OCI-LY7 (cell line): ENCODE results near the gene MED25. TPM values are rescaled to one million over a fixed set of nuclear protein-coding genes. Genes with fewer than 3 reads are reported as not detected.

ENCODE experiments used
- BruUV-seq: library from RNA; stranded (reverse); fragments of 400-500 nt; replicated peaks from 2 replicates; lab custom pipeline; 2021; lab: Mats Ljungman, UMichigan
- CTCF ChIA-PET: fragments of 300-600 bp; sonication (Branson Sonifier 250); formaldehyde crosslinking; loops from one replicate; lab custom pipeline; 2022; ENCODE audit warnings: antibody characterized with exemption; ENCODE audit not compliant: unreplicated experiment; lab: Charles Lee
- POLR2A ChIA-PET: fragments of 300-600 bp; sonication (Branson Sonifier 250); formaldehyde crosslinking; loops from one replicate; lab custom pipeline; 2022; ENCODE audit warnings: antibody characterized with exemption; lab: Charles Lee
- DNase-seq: peaks from one replicate; pipeline ENCODE4 v3.0.0-alpha.2; 2015; ENCODE audit warnings: low spot score
- H2AFZ ChIP-seq: fragments of 200-600 bp; sonication (generic), shearing (Covaris generic); 2 replicates; pipeline ENCODE4 v1.6.1; 2014; ENCODE audit warnings: mild to moderate bottlenecking, antibody characterized with exemption, low read length, moderate library complexity
- H3K27ac ChIP-seq: fragments of 200-600 bp; sonication (generic); 2 replicates; pipeline ENCODE4 v1.5.1; 2014; ENCODE audit warnings: mixed run types, low read depth, mild to moderate bottlenecking, moderate library complexity, low read length, inconsistent platforms; ENCODE audit not compliant: poor library complexity, severe bottlenecking
- H3K36me3 ChIP-seq: fragments of 200-600 bp; sonication (generic); 2 replicates; pipeline ENCODE4 v1.6.1; 2014; ENCODE audit warnings: mild to moderate bottlenecking, antibody characterized with exemption, low read length, moderate library complexity, mixed read lengths; ENCODE audit not compliant: insufficient read depth
- H3K4me1 ChIP-seq: fragments of 200-600 bp; sonication (generic); 2 replicates; pipeline ENCODE4 v1.5.1; 2014; ENCODE audit warnings: mild to moderate bottlenecking, low read length; ENCODE audit not compliant: insufficient read depth, poor library complexity, severe bottlenecking
- H3K4me2 ChIP-seq: fragments of 200-600 bp; sonication (generic); 2 replicates; pipeline ENCODE4 v1.6.1; 2014; ENCODE audit warnings: mild to moderate bottlenecking, low read length
- H3K4me3 ChIP-seq: fragments of 200-600 bp; sonication (generic); 2 replicates; pipeline ENCODE4 v1.5.1; 2014; ENCODE audit warnings: mild to moderate bottlenecking, low read depth, low read length; ENCODE audit not compliant: poor library complexity, severe bottlenecking
- H3K79me2 ChIP-seq: fragments of 200-600 bp; sonication (generic); 2 replicates; pipeline ENCODE4 v1.6.1; 2016; ENCODE audit warnings: low read depth, mild to moderate bottlenecking, low read length, moderate library complexity, mixed read lengths; ENCODE audit not compliant: insufficient read depth
- H3K9me2 ChIP-seq: fragments of 200-600 bp; sonication (generic); 2 replicates; pipeline ENCODE4 v1.6.1; 2016; ENCODE audit warnings: mild to moderate bottlenecking, low read length, mixed read lengths; ENCODE audit not compliant: insufficient read depth
- H3K9me3 ChIP-seq: fragments of 200-600 bp; sonication (generic); 2 replicates; pipeline ENCODE4 v1.6.1; 2014; ENCODE audit warnings: mild to moderate bottlenecking, mixed run types, low read length, mixed read lengths
- H4K20me1 ChIP-seq: fragments of 200-600 bp; sonication (generic); 2 replicates; pipeline ENCODE4 v1.6.1; 2014; ENCODE audit warnings: mild to moderate bottlenecking, antibody characterized with exemption, low read length, moderate library complexity, mixed read lengths; ENCODE audit not compliant: insufficient read depth
- CTCF ChIP-seq: fragments of 200-600 bp; sonication (generic); conservative IDR thresholded peaks from 2 replicates; pipeline ENCODE4 v1.5.1; 2014; ENCODE audit warnings: mild to moderate bottlenecking, antibody characterized with exemption, low read length, moderate library complexity, mixed read lengths
- EZH2phosphoT487 ChIP-seq: fragments of 200-600 bp; sonication (generic); IDR thresholded peaks from 2 replicates; pipeline ENCODE4 v1.6.1; 2018; ENCODE audit warnings: low read depth, borderline replicate concordance, mild to moderate bottlenecking, mixed run types, antibody characterized with exemption, low read length, moderate library complexity, mixed read lengths
- intact Hi-C: fragments of 100-400 bp; cut with micrococcal nuclease; formaldehyde crosslinking; loops from one replicate; pipeline ENCODE4 v1.10.0; 2022; ENCODE audit not compliant: unreplicated experiment
- total RNA-seq, 2 experiments: library from RNA; depleted of rRNA in 1 of 2; stranded (reverse); fragments of >200 nt in 1 of 2; shearing (Covaris generic) in 1 of 2; gene quantifications; 2 replicates each; pipeline ENCODE4 v1.2.3, GENCODE V29; 2014 to 2022

Gene MED25
- total RNA-seq, 2 experiments from 2014 or later = 85.1 to 111 TPM

GRCh38 chr19:49875177-49875576, 57.1 kb downstream of the MED25 start:
- no peak for DNase-seq
- ChIA-PET CTCF (no interaction called here), POLR2A (interaction anchor here (1.0 kb wide), 1 partner anchor 7 kb away, joined by 3 read pairs; no protein-coding TSS in a partner anchor)
- TF ChIP-seq EZH2phosphoT487 = no peak
- Histone ChIP-seq H4K20me1 (no peaks in the 10 kb centered on the region), H3K4me2 (peak overlapping the region; percentile 93), H3K4me3 (peak overlapping the region; percentile 90), H2AFZ (no peak overlapping the region), H3K79me2 (peaks cover 13% of the 10 kb centered on the region; the same call in 1 of the 2 replicates), H3K9me2 (no peaks in the 10 kb centered on the region), H3K36me3 (peaks cover 13% of the 10 kb centered on the region; the same call in 1 of the 2 replicates), H3K4me1 (peaks cover 37% of the 10 kb centered on the region), H3K27ac (no peak overlapping the region), H3K9me3 (no peaks in the 10 kb centered on the region)
- intact Hi-C loops = loop anchor here (5.0 kb wide), 1 partner anchor 283 kb away; the partner anchor contains the start of gene PRR12
- BruUV-seq = no TSS peak

GRCh38 chr19:49875857-49876421, 57.9 kb downstream of the MED25 start:
- Histone ChIP-seq H3K4me3 (peak overlapping the region; percentile 90), H3K9me3 (no peaks in the 10 kb centered on the region), H3K36me3 (peaks cover 19% of the 10 kb centered on the region; the same call in 1 of the 2 replicates), H3K4me1 (peaks cover 30% of the 10 kb centered on the region), H3K27ac (peak overlapping the region; percentile 80), H3K4me2 (peak overlapping the region; percentile 93), H2AFZ (peak overlapping the region; percentile 60; the same call in 1 of the 2 replicates), H3K79me2 (peaks cover 13% of the 10 kb centered on the region; the same call in 1 of the 2 replicates), H3K9me2 (no peaks in the 10 kb centered on the region), H4K20me1 (no peaks in the 10 kb centered on the region)
- CTCF ChIA-PET = no interaction called here
- TF ChIP-seq CTCF (no peak), EZH2phosphoT487 (no peak)
- peak; percentile 76 for DNase-seq
- intact Hi-C loops = loop anchor here (2.0 to 5.0 kb wide), 2 partner anchors 63 to 284 kb away; partner anchors contain the start of genes FUZ and PRR12
- POLR2A ChIA-PET = interaction anchor here (0.5 to 1.4 kb wide), 3 partner anchors 8 to 52 kb away, joined by 3 read pairs; no protein-coding TSS in a partner anchor
- TSS peak; percentile 64 for BruUV-seq

GRCh38 chr19:49876422-49877019, 58.4 kb downstream of the MED25 start:
- Histone ChIP-seq H2AFZ (peak overlapping the region; percentile 84), H3K9me2 (no peaks in the 10 kb centered on the region), H3K4me1 (peaks cover 28% of the 10 kb centered on the region), H4K20me1 (no peaks in the 10 kb centered on the region), H3K4me2 (peak overlapping the region; percentile 98), H3K36me3 (peaks cover 13% of the 10 kb centered on the region; the same call in 1 of the 2 replicates), H3K4me3 (peak overlapping the region; percentile 90), H3K27ac (peak overlapping the region; percentile 80), H3K9me3 (no peaks in the 10 kb centered on the region), H3K79me2 (peaks cover 13% of the 10 kb centered on the region; the same call in 1 of the 2 replicates)
- intact Hi-C loops = loop anchor here (1.0 to 5.0 kb wide), 4 partner anchors 48 to 284 kb away; partner anchors contain the start of genes ATF5, FUZ, NUP62 and PRR12
- peak; percentile 99 for DNase-seq
- ChIA-PET POLR2A (interaction anchor here (0.5 to 1.4 kb wide), 4 partner anchors 9 to 52 kb away, joined by 3 read pairs; no protein-coding TSS in a partner anchor), CTCF (no interaction called here)
- BruUV-seq = no TSS peak
- TF ChIP-seq CTCF = no peak
- TF ChIP-seq EZH2phosphoT487 = no peak
